HL-60 (cell line): ENCODE measurements around the gene SEC24D.

Source experiments
- DNase-seq, 2 experiments: peaks; one replicate each; pipeline ENCODE4 v3.0.0-alpha.2; 2010 to 2020; ENCODE audit warnings: low read depth in 1 of 2, low spot score in 1 of 2
- H3K27ac ChIP-seq: fragments of 250-450 bp; sonication (Bioruptor Pico); replicated peaks from 2 replicates; pipeline ENCODE4 v1.5.1; 2020; ENCODE audit warnings: mild to moderate bottlenecking, moderate library complexity
- H3K27me3 ChIP-seq: fragments of 250-450 bp; sonication (Bioruptor Pico); 2 replicates; pipeline ENCODE4 v1.5.1; 2021; ENCODE audit warnings: mild to moderate bottlenecking, moderate library complexity; ENCODE audit not compliant: insufficient read depth, poor library complexity, severe bottlenecking
- H3K4me3 ChIP-seq: replicated peaks from 2 replicates; pipeline ENCODE4 v1.5.1; 2011; ENCODE audit warnings: mild to moderate bottlenecking, control low read depth, low read length; ENCODE audit not compliant: insufficient read depth
- GABPA ChIP-seq: IDR thresholded peaks from 2 replicates; pipeline ENCODE4 v1.6.1; 2012; ENCODE audit warnings: low read depth
- POLR2AphosphoS5 ChIP-seq: IDR thresholded peaks from 2 replicates; pipeline ENCODE4 v1.6.1; 2012; ENCODE audit warnings: low read depth
- SPI1 ChIP-seq: IDR thresholded peaks from 2 replicates; pipeline ENCODE4 v1.6.1; 2012; ENCODE audit warnings: low read depth, mild to moderate bottlenecking, borderline replicate concordance
- TF ChIP-seq, protein P1 (sequence below): IDR thresholded peaks from one replicate; pipeline ENCODE4 v1.5.1; 2011; ENCODE audit warnings: low read length, control low read depth, inconsistent platforms; ENCODE audit not compliant: insufficient read depth
- TF ChIP-seq, protein P2 (sequence below): IDR thresholded peaks from 2 replicates; pipeline ENCODE4 v1.6.1; 2012; ENCODE audit warnings: low read depth; ENCODE audit not compliant: insufficient replicate concordance

SEC24D gene

DNA sequence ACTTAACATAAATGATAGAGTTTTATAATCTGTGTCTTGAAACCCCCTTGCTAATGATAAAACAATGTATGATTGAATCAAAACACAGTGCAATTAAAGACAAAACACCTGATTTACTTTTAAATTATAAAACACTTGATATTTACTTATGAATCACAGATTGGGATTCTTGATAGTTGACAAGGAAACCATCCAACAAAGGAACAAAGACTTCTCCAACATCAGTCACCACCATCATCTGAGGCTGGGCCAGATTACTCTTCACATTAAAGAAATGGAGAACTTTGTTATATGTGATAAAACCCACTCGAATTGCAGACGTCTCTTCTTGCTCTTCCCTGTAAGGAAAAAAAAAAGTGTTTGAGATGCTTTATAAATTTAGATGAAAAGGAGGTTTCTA, 83.4 kb downstream of the SEC24D start:
- H3K27ac ChIP-seq, result no peak overlapping the region

DNA sequence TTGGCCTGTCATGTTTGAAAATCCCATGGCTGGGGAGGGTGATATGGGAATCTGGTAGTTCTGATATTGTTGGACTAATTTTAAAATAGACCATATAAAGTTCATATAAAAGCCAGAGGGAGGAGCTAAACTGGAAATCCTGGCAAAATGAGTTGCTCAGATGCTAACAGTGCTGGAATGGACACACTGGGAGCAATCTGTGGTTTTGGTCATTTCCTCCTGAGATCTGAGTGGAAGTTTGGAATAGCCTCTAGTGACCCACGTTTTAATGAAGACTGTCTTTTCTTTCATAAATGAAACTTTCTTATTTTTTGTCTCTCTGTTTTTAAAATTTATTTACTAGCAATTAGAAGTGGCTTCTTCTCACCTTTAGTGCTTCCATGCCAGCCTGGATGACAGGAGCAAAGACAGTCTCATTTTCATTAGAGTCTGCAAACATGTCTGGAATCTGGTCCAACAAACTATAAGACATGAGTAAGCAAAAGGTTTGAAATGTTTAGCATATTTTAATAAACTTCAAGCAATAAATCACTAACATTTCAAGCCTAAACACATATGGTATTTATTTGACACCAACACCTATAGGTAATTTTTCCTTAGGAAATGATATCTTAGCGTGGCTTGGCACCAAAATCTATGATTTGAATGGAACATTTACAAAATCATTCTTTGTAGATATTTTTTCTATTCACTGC, 84.2 kb downstream of the SEC24D start:
- no peak overlapping the region for H3K4me3 ChIP-seq
- H3K27me3 ChIP-seq, result no peaks in the 10 kb centered on the region
- DNase-seq, result no peak
- H3K27ac ChIP-seq, result no peak overlapping the region
- TF ChIP-seq POLR2AphosphoS5, result no peak
- no peak for TF ChIP-seq SPI1
- TF ChIP-seq, protein P1, sequence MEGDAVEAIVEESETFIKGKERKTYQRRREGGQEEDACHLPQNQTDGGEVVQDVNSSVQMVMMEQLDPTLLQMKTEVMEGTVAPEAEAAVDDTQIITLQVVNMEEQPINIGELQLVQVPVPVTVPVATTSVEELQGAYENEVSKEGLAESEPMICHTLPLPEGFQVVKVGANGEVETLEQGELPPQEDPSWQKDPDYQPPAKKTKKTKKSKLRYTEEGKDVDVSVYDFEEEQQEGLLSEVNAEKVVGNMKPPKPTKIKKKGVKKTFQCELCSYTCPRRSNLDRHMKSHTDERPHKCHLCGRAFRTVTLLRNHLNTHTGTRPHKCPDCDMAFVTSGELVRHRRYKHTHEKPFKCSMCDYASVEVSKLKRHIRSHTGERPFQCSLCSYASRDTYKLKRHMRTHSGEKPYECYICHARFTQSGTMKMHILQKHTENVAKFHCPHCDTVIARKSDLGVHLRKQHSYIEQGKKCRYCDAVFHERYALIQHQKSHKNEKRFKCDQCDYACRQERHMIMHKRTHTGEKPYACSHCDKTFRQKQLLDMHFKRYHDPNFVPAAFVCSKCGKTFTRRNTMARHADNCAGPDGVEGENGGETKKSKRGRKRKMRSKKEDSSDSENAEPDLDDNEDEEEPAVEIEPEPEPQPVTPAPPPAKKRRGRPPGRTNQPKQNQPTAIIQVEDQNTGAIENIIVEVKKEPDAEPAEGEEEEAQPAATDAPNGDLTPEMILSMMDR, result no peak
- no peak for TF ChIP-seq GABPA
- TF ChIP-seq, protein P2, sequence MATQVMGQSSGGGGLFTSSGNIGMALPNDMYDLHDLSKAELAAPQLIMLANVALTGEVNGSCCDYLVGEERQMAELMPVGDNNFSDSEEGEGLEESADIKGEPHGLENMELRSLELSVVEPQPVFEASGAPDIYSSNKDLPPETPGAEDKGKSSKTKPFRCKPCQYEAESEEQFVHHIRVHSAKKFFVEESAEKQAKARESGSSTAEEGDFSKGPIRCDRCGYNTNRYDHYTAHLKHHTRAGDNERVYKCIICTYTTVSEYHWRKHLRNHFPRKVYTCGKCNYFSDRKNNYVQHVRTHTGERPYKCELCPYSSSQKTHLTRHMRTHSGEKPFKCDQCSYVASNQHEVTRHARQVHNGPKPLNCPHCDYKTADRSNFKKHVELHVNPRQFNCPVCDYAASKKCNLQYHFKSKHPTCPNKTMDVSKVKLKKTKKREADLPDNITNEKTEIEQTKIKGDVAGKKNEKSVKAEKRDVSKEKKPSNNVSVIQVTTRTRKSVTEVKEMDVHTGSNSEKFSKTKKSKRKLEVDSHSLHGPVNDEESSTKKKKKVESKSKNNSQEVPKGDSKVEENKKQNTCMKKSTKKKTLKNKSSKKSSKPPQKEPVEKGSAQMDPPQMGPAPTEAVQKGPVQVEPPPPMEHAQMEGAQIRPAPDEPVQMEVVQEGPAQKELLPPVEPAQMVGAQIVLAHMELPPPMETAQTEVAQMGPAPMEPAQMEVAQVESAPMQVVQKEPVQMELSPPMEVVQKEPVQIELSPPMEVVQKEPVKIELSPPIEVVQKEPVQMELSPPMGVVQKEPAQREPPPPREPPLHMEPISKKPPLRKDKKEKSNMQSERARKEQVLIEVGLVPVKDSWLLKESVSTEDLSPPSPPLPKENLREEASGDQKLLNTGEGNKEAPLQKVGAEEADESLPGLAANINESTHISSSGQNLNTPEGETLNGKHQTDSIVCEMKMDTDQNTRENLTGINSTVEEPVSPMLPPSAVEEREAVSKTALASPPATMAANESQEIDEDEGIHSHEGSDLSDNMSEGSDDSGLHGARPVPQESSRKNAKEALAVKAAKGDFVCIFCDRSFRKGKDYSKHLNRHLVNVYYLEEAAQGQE, result no peak

More for the DNA sequence above, 83.4 kb downstream of the SEC24D start:
- Histone ChIP-seq H3K27me3 (no peaks in the 10 kb centered on the region), H3K4me3 (no peak overlapping the region)
- TF ChIP-seq, protein P1, result no peak
- TF ChIP-seq POLR2AphosphoS5 (no peak), SPI1 (no peak), GABPA (no peak)
- TF ChIP-seq, protein P2, result no peak
- DNase-seq, result no peak

DNA sequence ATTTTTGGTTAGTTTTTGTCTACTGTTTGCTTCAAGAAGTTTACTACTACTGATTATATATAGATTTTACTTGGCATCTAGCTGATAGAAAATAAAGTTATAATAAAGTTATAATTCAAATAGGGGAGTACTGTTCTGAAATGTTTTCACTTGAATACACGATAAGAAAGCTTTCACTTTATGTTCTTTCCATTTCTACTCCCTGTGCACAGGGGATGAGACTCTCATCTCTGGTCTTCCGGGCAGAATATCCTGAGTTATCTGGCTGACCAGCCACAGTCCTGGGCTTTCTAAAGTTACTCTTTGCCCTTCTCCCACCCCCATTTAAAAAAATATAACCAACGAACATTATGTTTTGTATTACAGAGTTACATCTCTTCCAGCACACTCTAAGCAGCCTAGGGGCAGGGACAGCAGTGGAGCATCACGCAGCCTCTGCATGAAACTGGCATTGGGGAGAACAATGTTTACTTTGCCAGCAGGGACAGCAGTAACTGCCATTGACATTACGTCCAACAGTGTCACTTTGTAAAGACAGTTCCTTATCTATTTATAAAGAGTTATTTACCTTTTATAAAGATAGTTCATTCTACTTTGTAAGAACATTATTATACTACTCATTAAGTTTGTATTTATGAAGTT, 86.5 kb downstream of the SEC24D start:
- Histone ChIP-seq H3K27ac (no peak overlapping the region), H3K4me3 (no peak overlapping the region), H3K27me3 (no peaks in the 10 kb centered on the region)
- TF ChIP-seq GABPA (no peak), SPI1 (no peak), POLR2AphosphoS5 (no peak)
- TF ChIP-seq, protein P1, result no peak
- DNase-seq, result no peak
